Aorta (tissue), 5 donors: ENCODE results near the gene MYMX. TPM values are rescaled to one million over a fixed set of nuclear protein-coding genes. Genes with fewer than 3 reads are reported as not detected.

Experiments used
- ATAC-seq: fragments of 200-7000 bp; cut with Tn5 transposase; one replicate; pipeline ENCODE4 v1.9.1; 2022; ENCODE audit warnings: moderate library complexity; ENCODE audit not compliant: low FRiP score
- DNase-seq, 2 donors: peaks; one replicate each; pipeline ENCODE4 v3.0.0-alpha.2; 2020
- H3K27ac ChIP-seq, 2 donors: one replicate each; pipeline ENCODE4 v1.5.1; 2013; ENCODE audit warnings: low read length in 2 of 2, mild to moderate bottlenecking in 2 of 2, moderate library complexity in 2 of 2, control low read depth in 1 of 2, inconsistent platforms in 1 of 2, low read depth in 1 of 2
- H3K27me3 ChIP-seq, 2 donors: one replicate each; pipeline ENCODE4 v1.6.1; 2013; ENCODE audit warnings: control low read depth in 1 of 2, low read length in 1 of 2, mild to moderate bottlenecking in 1 of 2, moderate library complexity in 1 of 2; ENCODE audit not compliant: insufficient read depth in 2 of 2, control insufficient read depth in 1 of 2
- H3K36me3 ChIP-seq, 2 donors: one replicate each; pipeline ENCODE4 v1.6.1; 2013; ENCODE audit warnings: control low read depth in 1 of 2, low read length in 1 of 2, mild to moderate bottlenecking in 1 of 2; ENCODE audit not compliant: insufficient read depth in 2 of 2, control insufficient read depth in 1 of 2
- H3K4me1 ChIP-seq, 2 donors: one replicate each; pipeline ENCODE4 v1.6.1; 2013; ENCODE audit warnings: low read length in 2 of 2, control low read depth in 1 of 2, mild to moderate bottlenecking in 1 of 2, moderate library complexity in 1 of 2; ENCODE audit not compliant: insufficient read depth in 2 of 2, control insufficient read depth in 1 of 2
- H3K4me3 ChIP-seq, 2 donors: one replicate each; pipeline ENCODE4 v1.5.1; 2013; ENCODE audit warnings: low read length in 2 of 2, control low read depth in 1 of 2, mild to moderate bottlenecking in 1 of 2
- H3K9me3 ChIP-seq: one replicate; pipeline ENCODE4 v1.6.1; 2013; ENCODE audit warnings: mild to moderate bottlenecking, low read length; ENCODE audit not compliant: control insufficient read depth
- WGBS, 2 donors: extraction: QIAGEN DNeasy Blood & Tissue Kit; methylation state at CpG; one replicate each; pipeline ENCODE4 v1.1.7; 2013; 5-methylcytosine and 5-hydroxymethylcytosine counted together
- intact Hi-C, 2 donors: fragments of 100-400 bp; cut with DNase I; formaldehyde crosslinking; loops; one replicate each; pipeline versions ENCODE4 v1.14.2 to v1.15.0; 2022
- polyA plus RNA-seq, 2 donors: library from polyadenylated mRNA; stranded (reverse); fragments of 200-250 nt; gene quantifications; one replicate each; pipeline ENCODE4 v1.2.3, GENCODE V29; 2013
- total RNA-seq, 2 donors: library from RNA; stranded (reverse); fragmentation: NEBNext Ultra II Directional; extraction: Animal tissue kit (Norgen Biotek cat#: 25700); gene quantifications; one replicate each; pipeline ENCODE4 v1.2.1, GENCODE V29; 2021
- donor health status: healthy with polysubstance abuse.
- donor health status: Bipolar disorder and iron deficiency.
- donor health status: DM: no; HTN: no; CAD: no.
- donor health status: DM: no; HTN: no; CAD: no.
- donor health status: DM: yes; HTN: yes; CAD: no.

MYMX gene
- total and polyA plus RNA-seq, 4 donors, result 1.3 to 1.6 TPM; not detected in 2

- WGBS, 2 donors, result 19% methylated on average over 22 of the region's 22 CpGs
- intact Hi-C loops, result loop anchor here in 1 of 2 donors (1.0 kb wide), 1 partner anchor 16 kb away; no protein-coding TSS in a partner anchor
- ATAC-seq, result peak; percentile 94
These were observed 20.5 kb downstream of the MYMX start for GRCh38 chr6:44237021-44237812.

GRCh38 chr6:44237813-44238433 lies 21.2 kb downstream of the MYMX start:
- intact Hi-C loops, result loop anchor here in 1 of 2 donors (1.0 kb wide), 2 partner anchors 17 to 66 kb away; no protein-coding TSS in a partner anchor
- Histone ChIP-seq H3K27ac (peak overlapping the region; percentile 84 to 95), H3K9me3 (no peaks in the 10 kb centered on the region), H3K36me3 (no peaks in the 10 kb centered on the region), H3K4me3 (peak overlapping the region; percentile 21 to 35), H3K4me1 (no peaks in the 10 kb centered on the region), H3K27me3 (no peaks in the 10 kb centered on the region)
- 1% methylated on average over 42 of the region's 42 CpGs for WGBS, 2 donors
- DNase-seq (peak; percentile 90 to 95), ATAC-seq (peak; percentile 94)

More at GRCh38 chr6:44237021-44237812, 20.5 kb downstream of the MYMX start:
- peak; percentile 97 for DNase-seq
- Histone ChIP-seq H3K27me3 (no peaks in the 10 kb centered on the region), H3K27ac (peak overlapping the region; percentile 84 to 95), H3K9me3 (no peaks in the 10 kb centered on the region), H3K36me3 (no peaks in the 10 kb centered on the region), H3K4me1 (no peaks in the 10 kb centered on the region), H3K4me3 (peak overlapping the region; percentile 21 to 35)

- intact Hi-C loops, result loop anchor here in 1 of 2 donors (1.0 kb wide), 1 partner anchor 67 kb away; no protein-coding TSS in a partner anchor
These were observed 22.1 kb downstream of the MYMX start for GRCh38 chr6:44238687-44239350.

GRCh38 chr6:44243345-44243744 lies 26.6 kb downstream of the MYMX start:
- WGBS, 2 donors, result 89 to 92% methylated on average over 7 of the region's 7 CpGs
- DNase-seq, result peak in 1 of 2 donors; percentile 10
- no peak overlapping the region for H3K27ac ChIP-seq
- H3K4me1 ChIP-seq, result no peaks in the 10 kb centered on the region
- H3K27me3 ChIP-seq, result no peaks in the 10 kb centered on the region
- no peaks in the 10 kb centered on the region for H3K36me3 ChIP-seq
- intact Hi-C loops, result loop anchor here in 1 of 2 donors (10.0 kb wide), 1 partner anchor 469 kb away; the partner anchor contains the start of gene VEGFA
- H3K4me3 ChIP-seq, result no peak overlapping the region
- no peak for ATAC-seq
- H3K9me3 ChIP-seq, result no peaks in the 10 kb centered on the region

More at GRCh38 chr6:44238687-44239350, 22.1 kb downstream of the MYMX start:
- ATAC-seq (no peak), DNase-seq (peak; percentile 33 to 35)
- no peaks in the 10 kb centered on the region for H3K27me3 ChIP-seq
- H3K4me3 ChIP-seq, result no peak overlapping the region
- H3K36me3 ChIP-seq, result no peaks in the 10 kb centered on the region
- no peaks in the 10 kb centered on the region for H3K9me3 ChIP-seq
- WGBS, 2 donors, result 85 to 87% methylated on average over 7 of the region's 7 CpGs
- no peaks in the 10 kb centered on the region for H3K4me1 ChIP-seq
- peak overlapping the region in 1 of 2 donors; percentile 49 for H3K27ac ChIP-seq

- Histone ChIP-seq H3K36me3 (peaks cover 0 to 5% of the 10 kb centered on the region in 2 donors), H3K27me3 (no peaks in the 10 kb centered on the region), H3K4me1 (no peaks in the 10 kb centered on the region), H3K27ac (peak overlapping the region in 1 of 2 donors; percentile 81), H3K9me3 (no peaks in the 10 kb centered on the region), H3K4me3 (no peak overlapping the region)
- intact Hi-C loops, result loop anchor here in 1 of 2 donors (10.0 kb wide), 1 partner anchor 471 kb away; the partner anchor contains the start of gene VEGFA
- no peak for ATAC-seq
- 53 to 58% methylated on average over 11 to 12 of the region's 12 CpGs for WGBS, 2 donors
- DNase-seq, result peak in 1 of 2 donors; percentile 28
These were observed 28.7 kb downstream of the MYMX start for GRCh38 chr6:44245391-44245911.

GRCh38 chr6:44245912-44246662 lies 29.4 kb downstream of the MYMX start:
- 0 to 1% methylated on average over 62 of the region's 62 CpGs for WGBS, 2 donors
- Histone ChIP-seq H3K27ac (peak overlapping the region; percentile 46 to 89), H3K27me3 (no peaks in the 10 kb centered on the region), H3K4me1 (no peaks in the 10 kb centered on the region), H3K9me3 (no peaks in the 10 kb centered on the region), H3K36me3 (peaks cover 0 to 5% of the 10 kb centered on the region in 2 donors), H3K4me3 (peak overlapping the region; percentile 63 to 97)
- ATAC-seq (peak; percentile 91), DNase-seq (peak; percentile 94 to 97)
- intact Hi-C loops, result loop anchor here in 1 of 2 donors (10.0 kb wide), 1 partner anchor 471 kb away; the partner anchor contains the start of gene VEGFA

GRCh38 chr6:44246663-44247337 lies 30.1 kb downstream of the MYMX start, which contains the start of gene HSP90AB1:
Gene HSP90AB1 (plus strand): TSS chr6:44247101. CDS start chr6:44248630, 1,529 bp downstream.
- H3K4me3 ChIP-seq, result peak within 1 kb of the TSS; percentile 91 to 97
- H3K27me3 ChIP-seq, result no peaks in the 10 kb centered on the region
- intact Hi-C loops, result loop anchor here in 1 of 2 donors (10.0 kb wide), 1 partner anchor 472 kb away; the partner anchor contains the start of gene VEGFA
- peak; percentile 96 for DNase-seq
- 0 to 1% methylated on average over 34 of the region's 34 CpGs for WGBS, 2 donors
- no peaks in the 10 kb centered on the region for H3K9me3 ChIP-seq
- no peaks in the 10 kb centered on the region for H3K4me1 ChIP-seq
- peak; percentile 95 for ATAC-seq
- peaks cover 3 to 6% of the 10 kb centered on the region in 2 donors for H3K36me3 ChIP-seq
- H3K27ac ChIP-seq, result peak within 1 kb of the TSS; percentile 46 to 89
